Measurements from ENCODE around the gene EXOC4. TPM values are rescaled to one million over a fixed set of nuclear protein-coding genes. Genes with fewer than 3 reads are reported as not detected.

The EXOC4 gene
- total and polyA plus RNA-seq, 2 donors (not counting 3 experiments of a cell fraction or from before 2014, with no cell fraction given) = 20.3 to 73.1 TPM

GRCh38 chr7:133552079-133552478 is 299.2 kb downstream of the EXOC4 start:
- Histone ChIP-seq H3K9me1 (replicated peaks; ENCODE audit: control insufficient read depth, extremely low read depth, insufficient read depth, low read length) (no peaks in the 10 kb centered on the region), H4K20me1 (replicated peaks; ENCODE audit: control insufficient read depth, extremely low read depth, insufficient read depth, low read length) (no peaks in the 10 kb centered on the region), H3K9ac (replicated peaks; ENCODE audit: extremely low read depth, insufficient read depth, low read length) (no peak overlapping the region), H3K4me1 (ENCODE audit: control insufficient read depth, extremely low read depth, insufficient read depth, low read length) (no peaks in the 10 kb centered on the region), H3K4me2 (ENCODE audit: insufficient read depth, low read length) (no peak overlapping the region), H3K36me3 (ENCODE audit: control insufficient read depth in 2 of 2, extremely low read depth in 1 of 2, insufficient read depth in 2 of 2, low read length in 2 of 2) (no peaks in the 10 kb centered on the region), H3K27ac (ENCODE audit: insufficient read depth, low read depth, low read length) (no peak overlapping the region), H2AFZ (ENCODE audit: low read depth, low read length) (no peak overlapping the region), H3K9me3 (replicated peaks; ENCODE audit: control insufficient read depth, insufficient read depth, low read length) (no peaks in the 10 kb centered on the region), H3K4me3 (replicated peaks in 1 of 3; ENCODE audit: insufficient read depth in 1 of 3, low read depth in 1 of 3, low read length in 3 of 3) (no peak overlapping the region), H3K79me2 (ENCODE audit: control insufficient read depth, insufficient read depth, low read length) (no peaks in the 10 kb centered on the region), H3K27me3 (ENCODE audit: control insufficient read depth in 2 of 2, insufficient read depth in 2 of 2, low read length in 2 of 2) (no peaks in the 10 kb centered on the region)
- intact Hi-C loops (cut with micrococcal nuclease) (no loop called here), dilution Hi-C loops (cut with MboI; ENCODE audit: extremely low pct_ligation_motif_present, low sequenced_read_pairs) (no loop called here)
- FAIRE-seq (no peak), DNase-seq (ENCODE audit: low read depth, low spot score) (no peak)
- ChIA-PET POLR2A (no interaction called here), CTCF (interaction anchor here (1.4 kb wide), 1 partner anchor 118 kb away, joined by 3 read pairs; no protein-coding TSS in a partner anchor)
- no peak for TF ChIP-seq EZH2 (IDR thresholded peaks at IDR 0.05; ENCODE audit: borderline replicate concordance, low read depth, low read length, severe bottlenecking)
- TF ChIP-seq MYC (IDR thresholded peaks at IDR 0.05; ENCODE audit: low read depth, low read length) = no peak
- TF ChIP-seq CTCF (IDR thresholded peaks at IDR 0.05; ENCODE audit: extremely low read depth in 1 of 2, insufficient read depth in 1 of 2, low read depth in 1 of 2, low read length in 2 of 2) = no peak
- no peak for TF ChIP-seq MAX (IDR thresholded peaks at IDR 0.05; ENCODE audit: insufficient read depth, insufficient read length)
- TF ChIP-seq FOS (IDR thresholded peaks at IDR 0.05; ENCODE audit: borderline replicate concordance, insufficient read depth, low read length) = no peak
- no peak for TF ChIP-seq POLR2A (IDR thresholded peaks at IDR 0.05; ENCODE audit: low read depth, low read length)
- TF ChIP-seq GATA2 (IDR thresholded peaks at IDR 0.05; ENCODE audit: insufficient read depth, insufficient read length, low read depth, low read length) = no peak
- no peak for TF ChIP-seq JUN (IDR thresholded peaks at IDR 0.05; ENCODE audit: borderline replicate concordance, insufficient read depth, insufficient read length, low read depth)
- TF ChIP-seq POLR2AphosphoS5 (IDR thresholded peaks at IDR 0.05; ENCODE audit: insufficient read depth, low read depth, low read length) = no peak
- BruUV-seq (replicated peaks) = no TSS peak
